ENCODE measurements around the gene VPS39.
A peak's percentile ranks its signal among the peaks of the same experiment; 100 is the strongest.

Gene VPS39

DNA sequence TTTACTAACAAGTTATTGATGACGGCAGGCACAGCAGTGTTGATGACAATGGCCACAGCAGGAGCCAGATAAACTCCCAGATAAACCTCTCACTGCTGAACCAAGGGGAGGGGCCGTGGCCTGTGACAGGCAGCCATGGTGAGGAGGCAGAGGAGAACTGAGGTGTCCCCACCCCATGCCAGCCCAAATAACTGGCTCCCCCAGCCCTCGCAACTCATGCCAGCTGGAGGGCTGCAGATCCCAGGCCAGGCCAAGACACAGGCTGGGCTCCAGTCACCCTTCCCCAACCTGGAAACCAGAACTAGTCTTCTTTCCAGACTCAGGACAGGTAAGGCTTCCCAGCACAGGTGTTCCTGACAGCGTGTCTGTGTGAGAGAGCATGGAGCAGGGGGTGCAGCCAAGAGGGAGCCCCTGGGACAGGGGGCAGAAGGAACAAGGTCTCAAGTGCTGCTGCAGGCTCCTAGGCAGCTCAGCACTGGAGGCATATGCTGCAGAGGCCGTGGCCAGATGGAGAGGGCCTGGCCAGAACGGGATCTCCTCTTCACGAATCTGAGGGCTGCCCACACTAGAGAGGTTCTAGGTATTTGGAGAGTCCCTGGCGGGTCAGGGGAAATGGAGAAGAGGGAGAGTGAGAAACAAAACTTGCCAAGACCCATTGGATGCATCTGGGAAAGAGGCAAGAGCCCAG, 67.6 kb downstream of the VPS39 start:
- no peak for DNase-seq (ENCODE audit: low read depth)
- TF ChIP-seq, protein P1, sequence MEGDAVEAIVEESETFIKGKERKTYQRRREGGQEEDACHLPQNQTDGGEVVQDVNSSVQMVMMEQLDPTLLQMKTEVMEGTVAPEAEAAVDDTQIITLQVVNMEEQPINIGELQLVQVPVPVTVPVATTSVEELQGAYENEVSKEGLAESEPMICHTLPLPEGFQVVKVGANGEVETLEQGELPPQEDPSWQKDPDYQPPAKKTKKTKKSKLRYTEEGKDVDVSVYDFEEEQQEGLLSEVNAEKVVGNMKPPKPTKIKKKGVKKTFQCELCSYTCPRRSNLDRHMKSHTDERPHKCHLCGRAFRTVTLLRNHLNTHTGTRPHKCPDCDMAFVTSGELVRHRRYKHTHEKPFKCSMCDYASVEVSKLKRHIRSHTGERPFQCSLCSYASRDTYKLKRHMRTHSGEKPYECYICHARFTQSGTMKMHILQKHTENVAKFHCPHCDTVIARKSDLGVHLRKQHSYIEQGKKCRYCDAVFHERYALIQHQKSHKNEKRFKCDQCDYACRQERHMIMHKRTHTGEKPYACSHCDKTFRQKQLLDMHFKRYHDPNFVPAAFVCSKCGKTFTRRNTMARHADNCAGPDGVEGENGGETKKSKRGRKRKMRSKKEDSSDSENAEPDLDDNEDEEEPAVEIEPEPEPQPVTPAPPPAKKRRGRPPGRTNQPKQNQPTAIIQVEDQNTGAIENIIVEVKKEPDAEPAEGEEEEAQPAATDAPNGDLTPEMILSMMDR (conservative IDR thresholded peaks at IDR 0.05; ENCODE audit: control insufficient read depth, insufficient read depth, low read depth, low read length): no peak
- H3K4me3 ChIP-seq (ENCODE audit: control insufficient read depth, low read depth, low read length): no peak overlapping the region

- H3K4me3 ChIP-seq (ENCODE audit: control insufficient read depth, low read depth, low read length): no peak overlapping the region
- DNase-seq (ENCODE audit: low read depth): no peak
- TF ChIP-seq, protein P1 (conservative IDR thresholded peaks at IDR 0.05; ENCODE audit: control insufficient read depth, insufficient read depth, low read depth, low read length): no peak
Observed at GRCh38 chr15:42139596-42139995, 68.5 kb downstream of the VPS39 start.

DNA sequence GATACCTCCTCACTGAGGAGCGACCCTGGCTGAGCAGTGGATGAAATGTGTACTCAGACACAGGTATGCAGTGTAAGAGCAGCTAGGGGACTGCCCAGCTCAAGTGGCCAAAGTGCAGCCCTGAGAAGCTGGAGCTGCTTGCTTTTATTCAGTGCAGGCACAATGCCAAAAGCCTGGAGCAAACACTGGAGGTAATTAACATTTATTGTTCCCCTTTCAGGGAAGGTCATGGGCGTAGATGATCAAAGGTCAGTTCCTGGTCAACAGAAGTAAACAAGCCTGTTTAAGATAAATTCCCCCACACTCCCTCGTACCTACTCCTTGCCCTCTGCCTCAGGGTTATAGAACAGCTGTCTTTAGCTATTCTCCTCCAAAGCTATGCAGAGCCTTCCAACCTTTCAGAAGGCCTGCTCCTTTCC, 69.1 kb downstream of the VPS39 start:
- no peak for DNase-seq (ENCODE audit: low read depth)
- TF ChIP-seq, protein P1 (conservative IDR thresholded peaks at IDR 0.05; ENCODE audit: control insufficient read depth, insufficient read depth, low read depth, low read length): no peak
- H3K4me3 ChIP-seq (ENCODE audit: control insufficient read depth, low read depth, low read length): no peak overlapping the region

GRCh38 chr15:42138411-42138810, 69.7 kb downstream of the VPS39 start:
- TF ChIP-seq, protein P1 (conservative IDR thresholded peaks at IDR 0.05; ENCODE audit: control insufficient read depth, insufficient read depth, low read depth, low read length): no peak
- no peak for DNase-seq (ENCODE audit: low read depth)
- H3K4me3 ChIP-seq (ENCODE audit: control insufficient read depth, low read depth, low read length): no peak overlapping the region

DNA sequence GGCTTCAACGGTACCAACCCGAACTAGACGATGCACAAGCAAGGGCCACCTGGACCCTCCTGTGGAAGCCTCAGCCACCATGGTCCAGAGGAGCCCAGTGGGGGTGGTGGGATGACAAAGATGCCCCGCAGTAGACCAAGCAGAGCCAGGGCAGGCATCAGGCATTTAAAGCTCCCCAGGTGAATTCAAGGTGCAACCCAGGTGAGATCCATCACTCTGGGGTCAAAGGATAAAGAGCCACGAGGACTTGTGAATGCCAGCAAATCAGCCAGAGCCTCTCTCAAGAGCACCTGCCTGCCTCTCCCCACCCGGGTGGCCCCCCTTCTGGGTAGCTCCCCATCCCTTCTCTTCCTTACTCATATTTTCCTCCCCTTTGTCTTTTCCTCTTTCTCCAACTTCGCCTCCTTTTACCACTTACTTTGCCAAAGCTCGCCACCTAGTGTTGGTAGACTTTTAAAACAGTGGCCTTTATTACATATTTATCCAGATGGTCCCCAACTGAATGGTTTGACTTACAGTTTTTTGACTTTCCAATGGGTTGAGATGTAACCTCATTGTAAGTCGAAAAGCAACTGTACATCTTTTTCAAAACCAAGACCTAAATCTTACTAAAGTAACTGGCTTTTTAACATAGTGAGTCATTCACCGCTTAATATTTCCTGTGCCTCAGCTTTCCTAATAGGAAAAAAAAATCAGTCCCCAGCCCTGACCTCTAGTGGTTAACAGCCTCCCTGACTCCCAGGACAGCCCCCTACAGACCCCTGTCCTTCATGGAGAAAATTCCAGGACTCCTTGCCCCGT, 70.4 kb downstream of the VPS39 start:
- DNase-seq (ENCODE audit: low read depth): peak; percentile 57
- H3K4me3 ChIP-seq (ENCODE audit: control insufficient read depth, low read depth, low read length): no peak overlapping the region
- TF ChIP-seq, protein P1 (conservative IDR thresholded peaks at IDR 0.05; ENCODE audit: control insufficient read depth, insufficient read depth, low read depth, low read length): peak; percentile 62

DNA sequence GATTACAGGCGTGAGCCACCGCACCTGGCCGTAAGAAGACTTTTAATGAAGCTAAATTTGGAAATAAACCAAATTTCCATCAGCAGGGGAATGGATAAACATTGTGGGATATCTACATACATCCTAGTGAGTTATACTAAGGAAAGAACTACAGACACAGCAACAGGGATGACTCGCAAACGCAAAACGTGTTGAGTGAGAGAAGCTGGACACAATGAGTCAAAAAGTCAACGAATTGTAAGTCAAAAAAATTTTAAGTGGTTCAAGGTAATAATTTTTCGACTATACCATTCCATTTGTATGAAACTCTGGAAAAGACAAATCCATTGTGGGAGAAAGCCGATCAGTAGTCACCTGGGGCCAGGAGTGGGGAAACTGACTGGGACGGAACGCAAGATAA, 71.6 kb downstream of the VPS39 start:
- DNase-seq (ENCODE audit: low read depth): no peak
- TF ChIP-seq, protein P1 (conservative IDR thresholded peaks at IDR 0.05; ENCODE audit: control insufficient read depth, insufficient read depth, low read depth, low read length): no peak
- H3K4me3 ChIP-seq (ENCODE audit: control insufficient read depth, low read depth, low read length): no peak overlapping the region

Data from fibroblast of mammary gland (primary cell).